Calu3 (cell line): ENCODE data around the gene ZFPM1. TPM values are rescaled to one million over a fixed set of nuclear protein-coding genes. Genes with fewer than 3 reads are reported as not detected.

Experiments
- BruUV-seq: library from RNA; stranded (reverse); fragments of 400-500 nt; replicated peaks from 2 replicates; lab custom pipeline; 2021; lab: Mats Ljungman, UMichigan
- CTCF ChIA-PET: fragments of 300-600 bp; sonication (Branson Sonifier 250); formaldehyde crosslinking; loops from one replicate; lab custom pipeline; 2022; ENCODE audit warnings: antibody characterized with exemption; lab: Charles Lee
- DNase-seq: peaks from one replicate; pipeline ENCODE4 v3.0.0; 2022
- H3K27ac Mint-ChIP-seq: one replicate; pipeline ENCODE4 v1.8.0; 2022; ENCODE audit warnings: mixed read lengths; ENCODE audit not compliant: unreplicated experiment
- H3K27me3 Mint-ChIP-seq: one replicate; pipeline ENCODE4 v1.8.0; 2022; ENCODE audit warnings: mixed read lengths; ENCODE audit not compliant: unreplicated experiment
- H3K36me3 Mint-ChIP-seq: one replicate; pipeline ENCODE4 v1.8.0; 2022; ENCODE audit warnings: mild to moderate bottlenecking, moderate library complexity, mixed read lengths; ENCODE audit not compliant: insufficient read depth, unreplicated experiment
- H3K4me1 Mint-ChIP-seq: one replicate; pipeline ENCODE4 v1.8.0; 2022; ENCODE audit warnings: mild to moderate bottlenecking, low read depth, mixed read lengths; ENCODE audit not compliant: unreplicated experiment
- H3K4me3 Mint-ChIP-seq: one replicate; pipeline ENCODE4 v1.8.0; 2022; ENCODE audit warnings: mild to moderate bottlenecking, low read depth, moderate library complexity, mixed read lengths; ENCODE audit not compliant: unreplicated experiment
- H3K9me3 Mint-ChIP-seq: one replicate; pipeline ENCODE4 v1.8.0; 2022; ENCODE audit warnings: low read depth, mixed read lengths; ENCODE audit not compliant: unreplicated experiment
- intact Hi-C: fragments of 100-400 bp; cut with micrococcal nuclease; formaldehyde crosslinking; loops from one replicate; pipeline ENCODE4 v1.10.0; 2022; ENCODE audit not compliant: unreplicated experiment
- total RNA-seq: library from RNA; stranded (reverse); gene quantifications from 2 replicates; pipeline ENCODE4 v1.2.3, GENCODE V29; 2022
- TF ChIP-seq, protein P1 (sequence below): fragments of 200-600 bp; IDR thresholded peaks from one replicate; pipeline ENCODE4 v1.8.0; 2022; ENCODE audit warnings: antibody characterized with exemption; ENCODE audit not compliant: unreplicated experiment

ZFPM1 gene
- total RNA-seq, 1 experiment from 2014 or later: 3.1 TPM

- H3K4me3 Mint-ChIP-seq: no peak overlapping the region
- peaks cover 7% of the 10 kb centered on the region for H3K36me3 Mint-ChIP-seq
- no peaks in the 10 kb centered on the region for H3K9me3 Mint-ChIP-seq
- intact Hi-C loops: no loop called here
- TF ChIP-seq, protein P1, sequence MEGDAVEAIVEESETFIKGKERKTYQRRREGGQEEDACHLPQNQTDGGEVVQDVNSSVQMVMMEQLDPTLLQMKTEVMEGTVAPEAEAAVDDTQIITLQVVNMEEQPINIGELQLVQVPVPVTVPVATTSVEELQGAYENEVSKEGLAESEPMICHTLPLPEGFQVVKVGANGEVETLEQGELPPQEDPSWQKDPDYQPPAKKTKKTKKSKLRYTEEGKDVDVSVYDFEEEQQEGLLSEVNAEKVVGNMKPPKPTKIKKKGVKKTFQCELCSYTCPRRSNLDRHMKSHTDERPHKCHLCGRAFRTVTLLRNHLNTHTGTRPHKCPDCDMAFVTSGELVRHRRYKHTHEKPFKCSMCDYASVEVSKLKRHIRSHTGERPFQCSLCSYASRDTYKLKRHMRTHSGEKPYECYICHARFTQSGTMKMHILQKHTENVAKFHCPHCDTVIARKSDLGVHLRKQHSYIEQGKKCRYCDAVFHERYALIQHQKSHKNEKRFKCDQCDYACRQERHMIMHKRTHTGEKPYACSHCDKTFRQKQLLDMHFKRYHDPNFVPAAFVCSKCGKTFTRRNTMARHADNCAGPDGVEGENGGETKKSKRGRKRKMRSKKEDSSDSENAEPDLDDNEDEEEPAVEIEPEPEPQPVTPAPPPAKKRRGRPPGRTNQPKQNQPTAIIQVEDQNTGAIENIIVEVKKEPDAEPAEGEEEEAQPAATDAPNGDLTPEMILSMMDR: no peak
- H3K4me1 Mint-ChIP-seq: no peaks in the 10 kb centered on the region
- no peak for DNase-seq
- BruUV-seq: no TSS peak
- peaks cover 85% of the 10 kb centered on the region for H3K27me3 Mint-ChIP-seq
- H3K27ac Mint-ChIP-seq: no peak overlapping the region
- CTCF ChIA-PET: interaction anchor here (0.6 to 1.2 kb wide), 2 partner anchors 9 to 1185 kb away, joined by 3 read pairs; no protein-coding TSS in a partner anchor
Measured at GRCh38 chr16:88549671-88550245, 96.7 kb downstream of the ZFPM1 start.

GRCh38 chr16:88550246-88550661, 97.2 kb downstream of the ZFPM1 start:
- Mint-ChIP-seq H3K4me3 (no peak overlapping the region), H3K27me3 (peaks cover 86% of the 10 kb centered on the region), H3K36me3 (peaks cover 7% of the 10 kb centered on the region), H3K9me3 (no peaks in the 10 kb centered on the region), H3K4me1 (no peaks in the 10 kb centered on the region), H3K27ac (no peak overlapping the region)
- CTCF ChIA-PET: interaction anchor here (1.2 kb wide), 1 partner anchor 9 kb away, joined by 3 read pairs; no protein-coding TSS in a partner anchor
- TF ChIP-seq, protein P1: no peak
- intact Hi-C loops: no loop called here
- no TSS peak for BruUV-seq
- DNase-seq: peak; percentile 35

DNA sequence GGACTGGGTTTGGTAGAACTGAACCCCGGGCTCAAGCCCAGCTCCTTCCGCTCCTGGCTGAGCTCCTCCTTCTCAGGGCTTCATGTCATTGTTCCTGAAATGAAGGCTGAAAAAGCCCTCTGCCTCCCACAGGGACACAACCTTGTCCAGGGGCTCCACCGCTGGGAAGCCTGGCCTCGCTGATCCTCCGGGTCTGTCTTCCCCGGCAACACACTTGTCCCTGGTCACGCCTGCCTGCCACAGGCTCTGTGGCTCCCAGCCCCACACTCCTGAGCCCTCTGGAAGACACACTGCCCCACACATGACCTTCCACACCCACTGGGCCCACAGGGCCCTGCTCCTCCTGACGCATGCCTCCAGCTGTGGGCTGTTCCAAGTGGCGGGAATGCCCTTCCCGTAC, 99.1 kb downstream of the ZFPM1 start:
- peaks cover 87% of the 10 kb centered on the region for H3K27me3 Mint-ChIP-seq
- peaks cover 4% of the 10 kb centered on the region for H3K9me3 Mint-ChIP-seq
- TF ChIP-seq, protein P1: no peak
- H3K4me1 Mint-ChIP-seq: no peaks in the 10 kb centered on the region
- no TSS peak for BruUV-seq
- H3K4me3 Mint-ChIP-seq: no peak overlapping the region
- H3K36me3 Mint-ChIP-seq: peaks cover 7% of the 10 kb centered on the region
- no peak overlapping the region for H3K27ac Mint-ChIP-seq
- CTCF ChIA-PET: no interaction called here
- intact Hi-C loops: no loop called here
- DNase-seq: no peak

GRCh38 chr16:88552815-88553214, 99.7 kb downstream of the ZFPM1 start:
- Mint-ChIP-seq H3K4me1 (no peaks in the 10 kb centered on the region), H3K4me3 (no peak overlapping the region), H3K27ac (no peak overlapping the region), H3K27me3 (peaks cover 93% of the 10 kb centered on the region), H3K36me3 (peaks cover 7% of the 10 kb centered on the region), H3K9me3 (peaks cover 4% of the 10 kb centered on the region)
- DNase-seq: no peak
- CTCF ChIA-PET: no interaction called here
- TF ChIP-seq, protein P1: no peak
- BruUV-seq: no TSS peak
- intact Hi-C loops: no loop called here
